K562 (cell line): ENCODE results near the gene DGCR8.

Source experiments
- MED1 ChIP-seq: sonication (generic); formaldehyde crosslinking; IDR thresholded peaks from 2 replicates; pipeline ENCODE4 v1.8.1; 2023; ENCODE audit warnings: missing genetic modification reagents, borderline replicate concordance
- RFX5 ChIP-seq: IDR thresholded peaks from 2 replicates; pipeline ENCODE4 v1.6.1; 2011; ENCODE audit warnings: low read depth, mild to moderate bottlenecking, improper control_type of control experiment, low read length
- SIN3A ChIP-seq, 2 experiments: fragments of 150-350 bp in 1 of 2; IDR thresholded peaks; 2 replicates each; pipeline ENCODE4 v1.6.1; 2011 to 2016; ENCODE audit warnings: borderline replicate concordance in 2 of 2, low read depth in 2 of 2, low read length in 2 of 2, mild to moderate bottlenecking in 2 of 2, moderate library complexity in 2 of 2; ENCODE audit not compliant: control insufficient read depth in 1 of 2
- SMAD3 ChIP-seq: fragments of 450-650 bp; formaldehyde crosslinking; conservative IDR thresholded peaks from 2 replicates; pipeline ENCODE4 v1.4.0; 2020; ENCODE audit warnings: mild to moderate bottlenecking
- TF ChIP-seq, protein P1 (sequence below), 2 experiments: fragments of 450-650 bp; IDR thresholded peaks; 2 replicates each; pipeline ENCODE4 v1.6.1; 2018; ENCODE audit warnings: mild to moderate bottlenecking in 2 of 2, low read depth in 1 of 2; ENCODE audit not compliant: partially characterized antibody in 2 of 2
- TF ChIP-seq, protein P2 (sequence below): sonication (generic); formaldehyde crosslinking; IDR thresholded peaks from 2 replicates; pipeline ENCODE4 v1.8.1; 2023; ENCODE audit warnings: mild to moderate bottlenecking, missing genetic modification reagents

DNA sequence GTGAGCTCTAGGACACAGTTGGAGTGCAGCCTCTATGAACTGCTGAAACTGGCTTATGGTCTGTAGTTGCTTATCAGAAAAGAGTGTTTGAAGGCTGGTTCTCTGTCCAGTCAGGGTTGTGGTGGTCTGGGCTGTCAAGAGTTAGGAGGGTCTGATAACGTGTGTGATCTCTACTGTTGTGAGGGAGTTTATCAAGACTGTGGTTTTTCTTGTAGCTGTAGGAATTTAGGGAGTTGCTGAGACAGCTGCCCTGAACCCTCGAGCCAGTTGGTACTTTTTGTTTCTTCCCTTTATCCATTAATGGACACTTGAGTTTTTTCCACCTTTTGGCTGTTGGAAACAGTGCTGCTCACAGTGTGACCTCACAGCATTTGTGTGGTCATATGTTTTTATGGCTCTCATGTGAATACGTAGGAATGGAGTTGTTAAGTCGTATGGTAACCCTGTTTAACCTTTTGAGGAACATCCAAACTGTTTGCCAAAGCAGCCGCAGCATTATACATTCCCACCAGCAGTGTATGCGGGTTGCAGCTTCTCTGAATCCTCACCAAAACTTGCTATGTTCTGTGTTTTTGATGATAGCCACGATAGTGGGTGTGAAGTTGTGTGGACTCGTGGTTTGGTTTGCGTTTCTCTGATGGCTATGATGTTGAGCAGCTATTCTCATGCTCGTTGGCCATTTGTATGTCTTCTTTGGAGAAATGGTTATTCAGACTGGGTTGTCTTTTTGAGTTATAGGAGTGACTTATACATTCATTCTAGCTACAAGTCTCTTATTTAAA lies 20.9 kb upstream of the DGCR8 start:
- TF ChIP-seq RFX5, result no peak
- TF ChIP-seq, protein P1, sequence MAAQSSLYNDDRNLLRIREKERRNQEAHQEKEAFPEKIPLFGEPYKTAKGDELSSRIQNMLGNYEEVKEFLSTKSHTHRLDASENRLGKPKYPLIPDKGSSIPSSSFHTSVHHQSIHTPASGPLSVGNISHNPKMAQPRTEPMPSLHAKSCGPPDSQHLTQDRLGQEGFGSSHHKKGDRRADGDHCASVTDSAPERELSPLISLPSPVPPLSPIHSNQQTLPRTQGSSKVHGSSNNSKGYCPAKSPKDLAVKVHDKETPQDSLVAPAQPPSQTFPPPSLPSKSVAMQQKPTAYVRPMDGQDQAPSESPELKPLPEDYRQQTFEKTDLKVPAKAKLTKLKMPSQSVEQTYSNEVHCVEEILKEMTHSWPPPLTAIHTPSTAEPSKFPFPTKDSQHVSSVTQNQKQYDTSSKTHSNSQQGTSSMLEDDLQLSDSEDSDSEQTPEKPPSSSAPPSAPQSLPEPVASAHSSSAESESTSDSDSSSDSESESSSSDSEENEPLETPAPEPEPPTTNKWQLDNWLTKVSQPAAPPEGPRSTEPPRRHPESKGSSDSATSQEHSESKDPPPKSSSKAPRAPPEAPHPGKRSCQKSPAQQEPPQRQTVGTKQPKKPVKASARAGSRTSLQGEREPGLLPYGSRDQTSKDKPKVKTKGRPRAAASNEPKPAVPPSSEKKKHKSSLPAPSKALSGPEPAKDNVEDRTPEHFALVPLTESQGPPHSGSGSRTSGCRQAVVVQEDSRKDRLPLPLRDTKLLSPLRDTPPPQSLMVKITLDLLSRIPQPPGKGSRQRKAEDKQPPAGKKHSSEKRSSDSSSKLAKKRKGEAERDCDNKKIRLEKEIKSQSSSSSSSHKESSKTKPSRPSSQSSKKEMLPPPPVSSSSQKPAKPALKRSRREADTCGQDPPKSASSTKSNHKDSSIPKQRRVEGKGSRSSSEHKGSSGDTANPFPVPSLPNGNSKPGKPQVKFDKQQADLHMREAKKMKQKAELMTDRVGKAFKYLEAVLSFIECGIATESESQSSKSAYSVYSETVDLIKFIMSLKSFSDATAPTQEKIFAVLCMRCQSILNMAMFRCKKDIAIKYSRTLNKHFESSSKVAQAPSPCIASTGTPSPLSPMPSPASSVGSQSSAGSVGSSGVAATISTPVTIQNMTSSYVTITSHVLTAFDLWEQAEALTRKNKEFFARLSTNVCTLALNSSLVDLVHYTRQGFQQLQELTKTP (IDR thresholded peaks at IDR 0.05; ENCODE audit: low read depth in 1 of 2, partially characterized antibody in 2 of 2), result peak in 1 of 2 experiments; percentile 69
- TF ChIP-seq, protein P2, sequence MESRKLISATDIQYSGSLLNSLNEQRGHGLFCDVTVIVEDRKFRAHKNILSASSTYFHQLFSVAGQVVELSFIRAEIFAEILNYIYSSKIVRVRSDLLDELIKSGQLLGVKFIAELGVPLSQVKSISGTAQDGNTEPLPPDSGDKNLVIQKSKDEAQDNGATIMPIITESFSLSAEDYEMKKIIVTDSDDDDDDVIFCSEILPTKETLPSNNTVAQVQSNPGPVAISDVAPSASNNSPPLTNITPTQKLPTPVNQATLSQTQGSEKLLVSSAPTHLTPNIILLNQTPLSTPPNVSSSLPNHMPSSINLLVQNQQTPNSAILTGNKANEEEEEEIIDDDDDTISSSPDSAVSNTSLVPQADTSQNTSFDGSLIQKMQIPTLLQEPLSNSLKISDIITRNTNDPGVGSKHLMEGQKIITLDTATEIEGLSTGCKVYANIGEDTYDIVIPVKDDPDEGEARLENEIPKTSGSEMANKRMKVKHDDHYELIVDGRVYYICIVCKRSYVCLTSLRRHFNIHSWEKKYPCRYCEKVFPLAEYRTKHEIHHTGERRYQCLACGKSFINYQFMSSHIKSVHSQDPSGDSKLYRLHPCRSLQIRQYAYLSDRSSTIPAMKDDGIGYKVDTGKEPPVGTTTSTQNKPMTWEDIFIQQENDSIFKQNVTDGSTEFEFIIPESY, result no peak
- TF ChIP-seq MED1 (CRISPR knock-in tag), result no peak
- TF ChIP-seq SIN3A (IDR thresholded peaks at IDR 0.05; ENCODE audit: borderline replicate concordance in 2 of 2, control insufficient read depth in 1 of 2, low read depth in 2 of 2, low read length in 2 of 2), result no peak
- peak; percentile 67; the same call in 1 of the 2 replicates for TF ChIP-seq SMAD3 (CRISPR knock-in tag)
